Endothelial cell of umbilical vein (primary cell): ENCODE data around the gene DMD. TPM values are rescaled to one million over a fixed set of nuclear protein-coding genes. Genes with fewer than 3 reads are reported as not detected.

Experiments used
- BruUV-seq: library from RNA; stranded (reverse); fragments of 400-500 nt; replicated peaks from 2 replicates; lab custom pipeline; 2021; lab: Mats Ljungman, UMichigan
- CTCF ChIA-PET: fragments of 300-600, 350-600 bp; sonication (Branson Sonifier 250); formaldehyde crosslinking; loops from one replicate; lab custom pipeline; 2021; ENCODE audit warnings: antibody characterized with exemption, inconsistent platforms; lab: Charles Lee
- POLR2A ChIA-PET: fragments of 300-600, 350-600 bp; sonication (Branson Sonifier 250); formaldehyde crosslinking; loops from one replicate; lab custom pipeline; 2021; ENCODE audit warnings: antibody characterized with exemption, inconsistent platforms; lab: Charles Lee
- DNase-seq: peaks from one replicate; pipeline ENCODE4 v3.0.0-alpha.2; 2011; ENCODE audit warnings: low read depth, low spot score
- FAIRE-seq: peaks from 2 replicates; lab custom pipeline; 2011; peaks lifted over from hg19 to GRCh38; lab: Jason Lieb, UNC
- H2AFZ ChIP-seq: 2 replicates; pipeline ENCODE4 v1.6.0; 2012; ENCODE audit warnings: low read depth, low read length, control low read depth, inconsistent platforms
- H3K27ac ChIP-seq: 2 replicates; pipeline ENCODE4 v1.5.1; 2011; ENCODE audit warnings: low read depth, mild to moderate bottlenecking, control low read depth, low read length, moderate library complexity; ENCODE audit not compliant: insufficient read depth
- H3K27me3 ChIP-seq, 2 experiments: 2 replicates each; pipeline versions ENCODE4 v1.6.0 to v1.6.1; 2011; ENCODE audit warnings: low read length in 2 of 2, mixed read lengths in 1 of 2; ENCODE audit not compliant: control insufficient read depth in 2 of 2, insufficient read depth in 2 of 2
- H3K36me3 ChIP-seq, 2 experiments: 2 replicates in 1 of 2; 3 replicates in 1 of 2; pipeline ENCODE4 v1.5.1; 2011; ENCODE audit warnings: low read length in 2 of 2, mild to moderate bottlenecking in 1 of 2, moderate library complexity in 1 of 2; ENCODE audit not compliant: control insufficient read depth in 2 of 2, insufficient read depth in 2 of 2; ENCODE audit errors: extremely low read depth in 1 of 2
- H3K4me1 ChIP-seq: 3 replicates; pipeline ENCODE4 v1.5.1; 2011; ENCODE audit warnings: mild to moderate bottlenecking, low read length; ENCODE audit not compliant: control insufficient read depth, insufficient read depth; ENCODE audit errors: extremely low read depth
- H3K4me2 ChIP-seq: 2 replicates; pipeline ENCODE4 v1.6.1; 2011; ENCODE audit warnings: low read length, control low read depth, mixed read lengths; ENCODE audit not compliant: insufficient read depth
- H3K4me3 ChIP-seq, 3 experiments: fragments of 200-600 bp in 1 of 3; sonication (generic), shearing (Covaris generic) in 1 of 3; replicated peaks in 1 of 3; 2 replicates each; pipeline ENCODE4 v1.5.1; 2011 to 2016; ENCODE audit warnings: control low read depth in 3 of 3, low read length in 3 of 3, mild to moderate bottlenecking in 2 of 3, inconsistent platforms in 1 of 3, low read depth in 1 of 3, moderate library complexity in 1 of 3; ENCODE audit not compliant: insufficient read depth in 1 of 3
- H3K79me2 ChIP-seq: 2 replicates; pipeline ENCODE4 v1.6.0; 2012; ENCODE audit warnings: low read length, inconsistent platforms; ENCODE audit not compliant: control insufficient read depth, insufficient read depth
- H3K9ac ChIP-seq: replicated peaks from 2 replicates; pipeline ENCODE3; 2011; ENCODE audit warnings: low read length, control low read depth; ENCODE audit not compliant: insufficient read depth; ENCODE audit errors: extremely low read depth
- H3K9me1 ChIP-seq: replicated peaks from 3 replicates; pipeline ENCODE4 v1.6.0; 2011; ENCODE audit warnings: mild to moderate bottlenecking, low read length; ENCODE audit not compliant: control insufficient read depth, insufficient read depth; ENCODE audit errors: extremely low read depth
- H3K9me3 ChIP-seq: replicated peaks from 2 replicates; pipeline ENCODE4 v1.5.1; 2012; ENCODE audit warnings: low read length, inconsistent platforms; ENCODE audit not compliant: control insufficient read depth, insufficient read depth
- H4K20me1 ChIP-seq: replicated peaks from 2 replicates; pipeline ENCODE3; 2011; ENCODE audit warnings: mild to moderate bottlenecking, low read length; ENCODE audit not compliant: control insufficient read depth, insufficient read depth; ENCODE audit errors: extremely low read depth
- CTCF ChIP-seq, 2 donors: IDR thresholded peaks; 1 replicate in 1 of 2; 2 replicates in 1 of 2; pipeline ENCODE4 v1.5.1; 2011; ENCODE audit warnings: low read length in 2 of 2, mild to moderate bottlenecking in 2 of 2, moderate library complexity in 2 of 2, control low read depth in 1 of 2, inconsistent platforms in 1 of 2, low read depth in 1 of 2; ENCODE audit not compliant: insufficient read depth in 1 of 2; ENCODE audit errors: extremely low read depth in 1 of 2
- EZH2 ChIP-seq: IDR thresholded peaks from 2 replicates; pipeline ENCODE4 v1.6.1; 2012; ENCODE audit warnings: borderline replicate concordance, low read depth, mild to moderate bottlenecking, moderate library complexity, low read length, inconsistent platforms; ENCODE audit not compliant: severe bottlenecking
- FOS ChIP-seq: IDR thresholded peaks from 2 replicates; pipeline ENCODE4 v1.6.1; 2011; ENCODE audit warnings: mild to moderate bottlenecking, low read length, moderate library complexity, borderline replicate concordance; ENCODE audit not compliant: insufficient read depth
- GATA2 ChIP-seq: IDR thresholded peaks from 2 replicates; pipeline ENCODE4 v1.7.0; 2011; ENCODE audit warnings: low read depth, mild to moderate bottlenecking, moderate library complexity, mixed read lengths, low read length; ENCODE audit not compliant: insufficient read length, insufficient read depth
- JUN ChIP-seq: IDR thresholded peaks from 2 replicates; pipeline ENCODE4 v1.6.1; 2011; ENCODE audit warnings: borderline replicate concordance, low read depth; ENCODE audit not compliant: insufficient read length, insufficient read depth
- MAX ChIP-seq: IDR thresholded peaks from 2 replicates; pipeline ENCODE4 v1.6.1; 2011; ENCODE audit not compliant: insufficient read depth, insufficient read length
- MYC ChIP-seq: IDR thresholded peaks from one replicate; pipeline ENCODE4 v1.6.1; 2011; ENCODE audit warnings: mild to moderate bottlenecking, low read depth, low read length
- POLR2A ChIP-seq: IDR thresholded peaks from 2 replicates; pipeline ENCODE4 v1.6.1; 2012; ENCODE audit warnings: low read depth, mild to moderate bottlenecking, control low read depth, low read length
- POLR2AphosphoS5 ChIP-seq: IDR thresholded peaks from 2 replicates; pipeline ENCODE4 v1.6.1; 2012; ENCODE audit warnings: low read depth, mild to moderate bottlenecking, control low read depth, low read length, moderate library complexity; ENCODE audit not compliant: insufficient read depth
- dilution Hi-C: fragments of 300-500 bp; cut with MboI; formaldehyde crosslinking; loops from one replicate; pipeline ENCODE4 v1.15.0; 2019; ENCODE audit warnings: low sequenced_read_pairs; ENCODE audit not compliant: extremely low pct_ligation_motif_present
- intact Hi-C: fragments of 100-400 bp; cut with micrococcal nuclease; formaldehyde crosslinking; loops from one replicate; pipeline ENCODE4 v1.10.0; 2022
- polyA plus RNA-seq, 4 experiments: library from polyadenylated mRNA; depleted of rRNA in 3 of 4; stranded (reverse) in 3 of 4; unstranded in 1 of 4; fragments of >200 nt; gene quantifications; 2 replicates each; pipeline versions ENCODE4 v1.2.1 to v1.2.3, GENCODE V29; 2011 to 2012; ENCODE audit warnings: missing spikeins in 1 of 4
- total RNA-seq: library from RNA; stranded (reverse); gene quantifications from 2 replicates; pipeline ENCODE4 v1.2.3, GENCODE V29; 2021

DMD gene
- total and polyA plus RNA-seq, 2 donors (not counting 3 experiments of a cell fraction or from before 2014, with no cell fraction given): 7.3 to 9.0 TPM

- DNase-seq (no peak), FAIRE-seq (no peak)
- Histone ChIP-seq H3K4me2 (no peak overlapping the region), H3K9ac (no peak overlapping the region), H3K4me1 (no peaks in the 10 kb centered on the region), H3K9me3 (no peaks in the 10 kb centered on the region), H3K9me1 (no peaks in the 10 kb centered on the region), H3K27ac (no peak overlapping the region), H2AFZ (no peak overlapping the region), H3K27me3 (no peaks in the 10 kb centered on the region), H3K79me2 (no peaks in the 10 kb centered on the region), H4K20me1 (no peaks in the 10 kb centered on the region), H3K36me3 (no peaks in the 10 kb centered on the region), H3K4me3 (no peak overlapping the region)
- dilution Hi-C loops: no loop called here
- ChIA-PET POLR2A (no interaction called here), CTCF (no interaction called here)
- intact Hi-C loops: no loop called here
- no peak for TF ChIP-seq MYC
- TF ChIP-seq POLR2AphosphoS5: no peak
- TF ChIP-seq CTCF (IDR thresholded peaks at IDR 0.05; ENCODE audit: extremely low read depth in 1 of 2, insufficient read depth in 1 of 2, low read depth in 1 of 2, low read length in 2 of 2): no peak
- TF ChIP-seq FOS: no peak
- TF ChIP-seq POLR2A: no peak
- TF ChIP-seq GATA2: no peak
- TF ChIP-seq MAX: no peak
- no peak for TF ChIP-seq JUN
- no peak for TF ChIP-seq EZH2
- no TSS peak for BruUV-seq
Observed at GRCh38 chrX:32525234-32525633, 686.1 kb downstream of the DMD start.
